EL (cell line): ENCODE results near the gene EPN3.

ENCODE experiments used
- DNase-seq: peaks from one replicate; pipeline ENCODE4 v3.0.0-alpha.2; 2016

EPN3 gene

GRCh38 chr17:50511058-50511457, 21.5 kb upstream of the EPN3 start:
- DNase-seq: peak; percentile 25

- no peak for DNase-seq
Observed at GRCh38 chr17:50513495-50513894, 19.0 kb upstream of the EPN3 start.

DNA sequence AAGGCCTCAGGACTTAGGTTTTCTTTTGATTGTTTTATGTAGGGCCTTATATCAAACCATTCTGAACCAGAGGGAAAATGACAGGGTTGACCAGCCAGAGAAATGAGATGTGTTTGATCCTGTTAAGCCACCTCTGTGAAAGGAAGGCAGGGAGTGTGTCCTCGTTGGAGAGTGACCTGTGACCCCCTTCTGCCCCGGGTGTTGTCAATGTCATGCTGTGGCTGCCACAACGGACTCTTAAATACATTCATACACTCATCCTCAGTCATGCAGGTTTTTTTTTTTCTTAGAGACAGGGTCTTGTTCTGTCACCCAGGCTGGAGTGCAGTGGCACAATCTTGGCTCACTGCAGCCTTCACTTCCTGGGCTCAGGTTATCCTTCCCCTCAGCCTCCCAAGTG, 18.1 kb upstream of the EPN3 start:
- no peak for DNase-seq

- no peak for DNase-seq
Observed at GRCh38 chr17:50514936-50515702, 17.4 kb upstream of the EPN3 start.

GRCh38 chr17:50517011-50517410, 15.5 kb upstream of the EPN3 start:
- no peak for DNase-seq

- DNase-seq: no peak
Observed at GRCh38 chr17:50517504-50518383, 14.8 kb upstream of the EPN3 start.

DNA sequence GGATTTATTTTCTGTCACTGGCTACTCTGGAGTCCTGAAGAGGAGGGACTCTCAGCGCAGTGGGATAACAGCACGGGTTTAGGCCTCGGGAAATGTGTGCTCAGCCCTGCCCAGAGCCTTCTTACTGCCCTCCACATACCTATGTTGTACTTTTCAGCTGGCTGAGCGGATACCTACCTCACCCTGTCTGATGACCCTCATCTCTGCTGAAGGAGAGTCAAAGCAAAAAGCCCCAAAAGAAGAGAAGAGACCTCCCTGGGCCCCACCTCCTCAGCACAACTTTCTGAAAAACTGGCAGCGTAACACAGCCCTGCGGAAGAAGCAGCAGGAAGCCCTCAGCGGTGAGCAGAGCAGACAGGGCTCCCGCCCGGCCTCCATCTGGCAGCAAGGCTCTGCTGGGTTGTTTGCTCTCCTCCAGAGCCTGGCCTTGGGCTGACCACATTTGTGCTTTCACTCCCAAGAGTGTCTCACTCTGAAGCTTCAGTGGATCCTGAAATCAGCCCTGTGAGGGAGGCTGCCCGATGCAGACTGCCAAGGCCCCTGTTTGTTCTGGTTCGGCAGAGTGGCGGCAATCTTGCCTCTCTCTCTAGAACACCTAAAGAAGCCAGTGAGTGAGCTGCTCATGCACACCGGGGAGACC, 14.0 kb upstream of the EPN3 start:
- DNase-seq: no peak

GRCh38 chr17:50519141-50519834, 13.2 kb upstream of the EPN3 start:
- no peak for DNase-seq

- DNase-seq: no peak
Observed at GRCh38 chr17:50520483-50520882, 12.1 kb upstream of the EPN3 start.

DNA sequence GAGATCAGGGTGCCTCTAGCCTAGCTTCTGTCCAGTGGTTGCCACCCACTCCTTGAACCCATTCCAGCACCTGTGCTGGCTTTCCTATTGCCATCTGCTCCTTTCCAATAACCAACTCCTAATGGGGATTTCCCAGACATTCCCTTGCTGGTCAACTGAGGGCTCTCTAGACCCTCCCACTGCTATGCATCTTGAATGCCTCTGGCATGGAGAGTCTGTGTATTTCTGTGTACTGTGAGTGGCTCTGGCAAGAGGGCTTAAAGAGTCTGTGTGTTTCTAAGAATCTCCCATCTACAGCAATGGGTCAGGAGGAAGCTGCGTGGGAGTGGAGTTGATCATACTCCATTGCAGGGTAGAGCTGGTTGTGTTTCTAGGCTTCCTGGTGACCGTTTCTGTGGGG, 11.0 kb upstream of the EPN3 start:
- no peak for DNase-seq

GRCh38 chr17:50522766-50523165, 9.8 kb upstream of the EPN3 start:
- no peak for DNase-seq

DNA sequence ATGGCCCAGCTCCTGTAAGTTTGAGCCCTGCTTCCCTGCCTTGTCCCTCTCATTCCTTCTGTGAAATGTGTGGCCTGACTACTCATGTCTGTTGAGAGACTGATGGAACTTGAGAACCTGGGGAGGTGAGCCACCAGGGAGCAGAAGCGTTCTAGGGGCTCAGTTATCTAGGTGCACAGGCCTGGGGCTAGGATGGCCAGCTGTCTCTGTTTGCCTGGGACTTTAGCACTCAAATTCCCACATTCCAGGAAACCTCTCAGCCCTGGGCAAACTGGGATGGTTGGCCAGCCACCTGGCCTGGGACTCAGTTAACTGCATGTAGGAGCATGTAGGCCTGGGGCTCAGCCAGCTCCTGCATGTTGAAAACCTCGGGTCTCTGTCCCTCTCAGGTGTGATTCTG, 9.3 kb upstream of the EPN3 start:
- no peak for DNase-seq

GRCh38 chr17:50524838-50525237, 7.7 kb upstream of the EPN3 start:
- DNase-seq: no peak

DNA sequence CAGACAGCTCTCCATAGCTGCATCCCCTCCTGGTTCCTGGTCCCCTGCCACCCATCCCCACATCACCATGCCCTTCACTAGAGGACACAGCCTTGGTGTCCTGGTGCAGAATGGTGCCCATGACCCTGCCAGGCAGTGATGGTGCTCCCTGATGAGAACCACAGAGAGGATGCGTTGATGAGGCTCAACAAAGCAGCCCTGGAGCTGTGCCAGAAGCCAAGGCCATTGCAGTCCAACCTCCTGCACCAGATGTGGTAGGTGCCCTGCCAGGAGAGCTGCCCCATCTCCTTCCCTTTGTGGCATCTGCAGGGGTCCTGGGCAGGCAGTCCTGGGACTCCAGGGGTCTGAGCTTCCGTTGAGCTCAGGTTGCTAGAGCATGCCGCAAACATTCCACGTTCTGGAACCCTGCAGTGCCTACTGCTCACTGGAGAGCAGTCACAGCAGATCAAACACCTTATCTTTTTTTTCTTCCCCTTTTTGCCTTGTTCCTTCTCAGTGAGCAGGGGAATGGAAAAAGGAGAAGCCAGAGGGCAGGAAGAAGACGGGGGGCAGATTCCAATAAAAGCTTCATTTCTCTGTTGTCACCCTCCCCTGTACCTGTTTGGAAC, 5.3 kb upstream of the EPN3 start:
- DNase-seq: no peak

DNA sequence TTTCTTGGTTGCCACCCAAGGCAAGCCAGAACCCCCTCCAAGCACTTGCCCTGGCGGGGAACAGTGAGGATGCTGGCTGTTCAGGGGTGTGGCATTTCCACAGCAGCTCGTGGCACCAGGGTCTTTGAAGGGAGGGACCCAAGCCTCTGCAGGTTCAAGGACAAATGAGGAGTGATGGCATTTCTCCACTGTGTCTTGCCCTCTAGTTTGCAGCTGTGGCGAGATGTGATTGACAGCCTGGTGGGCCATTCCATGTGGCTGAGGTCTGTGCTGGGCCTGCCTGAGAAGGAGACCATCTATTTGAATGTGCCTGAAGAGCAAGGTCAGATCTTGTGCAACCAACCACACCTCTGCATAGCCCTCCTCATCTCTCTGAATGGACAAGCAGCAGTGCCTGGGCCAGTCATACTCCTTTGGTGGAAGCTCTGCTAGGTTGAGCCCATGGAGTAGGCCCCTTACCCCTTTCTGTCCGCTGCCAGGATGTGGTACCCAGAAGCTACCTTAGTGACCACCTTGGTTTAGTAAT, 4.5 kb upstream of the EPN3 start:
- DNase-seq: no peak

- no peak for DNase-seq
Observed at GRCh38 chr17:50529849-50530248, 2.7 kb upstream of the EPN3 start.

DNA sequence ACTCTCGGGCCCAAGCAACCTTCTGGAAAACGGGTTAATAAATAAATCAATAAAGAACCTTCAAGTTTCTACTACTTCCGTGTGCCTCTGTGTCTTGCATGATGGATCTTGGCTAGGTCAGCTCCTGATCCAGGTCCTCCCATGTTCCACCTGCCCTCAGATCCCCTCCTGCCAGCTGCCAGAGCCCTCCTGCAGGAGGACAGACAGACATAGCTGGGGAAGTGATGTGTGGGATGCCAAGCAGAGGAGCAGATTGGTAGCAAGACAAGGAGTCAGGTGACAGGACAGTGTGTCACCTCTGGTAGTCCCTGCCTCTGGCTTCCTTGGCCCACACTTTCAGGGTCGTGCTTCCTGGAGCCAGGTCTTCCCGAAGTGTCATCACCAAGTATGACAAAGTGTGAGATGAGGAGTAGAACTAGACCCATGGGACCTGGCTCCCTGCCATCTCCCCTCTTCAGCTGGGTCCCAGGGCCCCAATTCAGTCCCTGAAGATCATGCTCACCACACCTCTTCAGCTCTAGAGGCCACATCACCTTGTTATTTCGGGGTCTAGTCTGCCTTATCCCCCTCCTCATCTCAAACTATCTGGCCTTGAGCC, 1.0 kb upstream of the EPN3 start:
- no peak for DNase-seq

- DNase-seq: no peak
Observed at GRCh38 chr17:50533185-50533584, 650 bp downstream of the EPN3 start.

GRCh38 chr17:50533720-50534148, 1.2 kb downstream of the EPN3 start:
- DNase-seq: peak; percentile 37

DNA sequence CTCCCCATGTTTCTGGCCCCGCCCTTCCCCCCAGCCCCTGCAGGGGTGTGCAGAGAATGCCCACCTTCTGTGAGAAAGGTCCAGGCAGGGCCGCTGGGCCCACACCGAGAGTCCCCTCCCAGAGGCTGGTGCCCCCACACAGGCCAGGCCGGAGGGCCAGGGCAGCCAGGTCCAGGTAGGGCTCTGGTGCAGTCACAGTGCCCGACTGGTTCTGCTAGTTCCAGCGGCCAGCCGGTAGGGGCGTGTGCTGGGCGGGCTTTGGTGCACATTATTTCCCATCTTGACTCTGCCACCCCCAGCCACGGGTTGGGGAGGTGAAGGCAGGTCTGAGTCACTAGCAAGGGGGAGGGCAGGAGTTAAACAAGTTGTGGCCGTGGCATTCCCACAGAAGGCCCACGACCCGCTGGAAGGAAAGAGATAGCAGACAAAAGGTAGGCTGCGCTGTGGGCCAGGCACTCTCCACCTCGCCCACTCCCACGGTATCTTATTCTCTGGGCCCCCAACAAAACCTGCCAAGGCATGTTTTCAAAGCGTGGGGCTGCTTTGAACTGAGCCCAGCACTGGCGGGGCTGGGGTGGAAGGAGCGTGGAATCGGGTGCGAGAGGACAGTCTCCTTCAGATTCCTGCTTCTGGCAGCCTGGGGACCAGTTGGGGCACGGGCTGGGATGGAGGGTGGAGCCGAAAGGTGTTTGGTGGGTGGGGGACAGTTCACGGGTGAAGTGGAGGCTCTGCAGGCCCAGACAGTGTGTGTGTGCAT, 1.9 kb downstream of the EPN3 start:
- DNase-seq: no peak

DNA sequence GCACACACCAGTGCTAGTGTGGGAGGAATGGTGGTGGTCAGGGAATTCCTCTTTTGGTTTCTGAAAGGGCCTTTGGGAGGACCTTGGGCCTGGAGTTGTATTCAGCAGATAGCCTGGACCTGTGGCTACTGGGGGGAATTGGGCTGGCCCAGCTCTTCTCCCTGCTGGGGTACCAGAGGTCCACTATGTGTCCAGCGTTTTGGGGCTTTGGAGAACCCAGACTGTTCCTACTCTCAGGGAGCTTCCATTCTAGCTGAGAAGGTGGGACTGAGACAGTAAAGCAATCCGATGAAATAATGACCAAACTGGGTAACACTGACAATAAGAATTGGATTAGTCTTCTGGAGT, 2.4 kb downstream of the EPN3 start:
- DNase-seq: no peak
